ENCODE results near the gene COMMD9.

Gene COMMD9

GRCh38 chr11:36233204-36233603 is 56.0 kb downstream of the COMMD9 start:
- Histone ChIP-seq H3K4me3 (ENCODE audit: low read depth, low read length) (no peak overlapping the region), H3K4ac (ENCODE audit: low read depth, low read length) (no peak overlapping the region), H3K79me2 (ENCODE audit: control insufficient read depth, insufficient read depth, low read length, poor library complexity) (no peaks in the 10 kb centered on the region), H3K4me2 (ENCODE audit: low read length) (no peak overlapping the region), H4K8ac (ENCODE audit: low read depth, low read length) (no peak overlapping the region), H3K36me3 (ENCODE audit: control insufficient read depth in 1 of 2, insufficient read depth in 2 of 2, low read length in 2 of 2) (no peaks in the 10 kb centered on the region), H3K27ac (ENCODE audit: low read depth, low read length) (no peak overlapping the region), H4K12ac (ENCODE audit: low read depth, low read length) (no peak overlapping the region), H2BK5ac (ENCODE audit: low read depth, low read length, poor library complexity) (no peak overlapping the region), H2AK5ac (ENCODE audit: low read length) (no peak overlapping the region), H3K14ac (ENCODE audit: low read length) (no peak overlapping the region), H2BK12ac (ENCODE audit: low read length) (no peak overlapping the region), H3K9ac (ENCODE audit: low read length) (no peak overlapping the region), H3K4me1 (ENCODE audit: control insufficient read depth in 1 of 2, insufficient read depth in 2 of 2, low read length in 2 of 2) (peaks cover 9 to 16% of the 10 kb centered on the region in 2 experiments), H4K91ac (ENCODE audit: low read depth, low read length) (no peak overlapping the region), H3K23ac (ENCODE audit: low read length) (no peak overlapping the region), H3K9me3 (ENCODE audit: insufficient read depth, low read depth, low read length) (no peaks in the 10 kb centered on the region), H3K27me3 (ENCODE audit: insufficient read depth, low read length) (no peaks in the 10 kb centered on the region), H3K79me1 (ENCODE audit: low read length) (no peaks in the 10 kb centered on the region), H3K18ac (ENCODE audit: low read length) (no peak overlapping the region), H2AFZ (ENCODE audit: insufficient read depth, low read length, poor library complexity) (no peak overlapping the region), H2BK120ac (ENCODE audit: insufficient read depth, low read length, poor library complexity) (no peak overlapping the region)
- no peak for DNase-seq
- WGBS (ENCODE audit: extremely low coverage, insufficient coverage, insufficient read length) = no CpG with 5 or more reads among the region's 3 CpGs

DNA sequence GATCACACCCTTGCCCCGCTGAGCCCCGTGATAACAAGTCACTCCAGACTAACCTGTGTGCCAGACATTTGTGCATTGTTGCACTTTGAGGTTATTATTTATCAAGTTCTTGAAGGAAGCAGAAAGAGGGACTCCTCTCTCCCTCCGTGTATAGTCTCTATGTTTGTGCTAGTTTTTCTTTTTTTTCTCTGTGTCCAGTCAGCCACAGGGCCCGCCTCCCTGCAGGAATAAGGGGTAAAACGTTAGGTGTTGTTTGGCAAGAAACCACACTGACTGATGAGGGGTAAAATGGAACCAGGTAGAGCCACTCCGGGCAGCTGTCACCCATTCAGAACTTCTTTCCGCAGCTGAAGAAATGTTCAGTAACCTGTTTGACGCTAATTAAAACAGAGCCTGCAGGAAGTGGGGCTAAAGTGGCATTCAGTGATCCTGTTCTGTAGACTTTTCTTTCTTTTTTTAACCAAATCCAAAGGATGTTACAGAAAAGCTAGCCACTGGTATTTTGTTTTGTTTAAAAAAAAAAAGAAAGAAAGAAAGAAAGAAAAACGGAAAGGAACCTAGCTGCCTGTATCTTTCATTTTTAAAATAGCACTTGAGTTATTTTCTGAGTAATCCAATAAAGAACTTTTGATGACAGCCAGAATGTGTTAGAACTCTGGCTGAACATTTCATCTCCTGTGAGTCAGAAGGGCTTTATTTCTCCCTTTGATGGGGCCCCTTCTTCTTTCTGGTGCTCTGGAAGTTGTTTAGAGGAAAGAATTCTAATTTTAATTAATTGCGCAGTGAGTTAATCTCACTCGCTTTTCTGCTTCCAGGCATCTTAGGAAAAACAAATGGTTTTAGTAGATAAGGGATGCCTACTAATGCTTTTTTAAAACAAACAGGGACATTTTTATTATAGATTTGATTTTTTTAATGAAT is 58.2 kb downstream of the COMMD9 start:
- H3K4ac ChIP-seq (ENCODE audit: low read depth, low read length) = no peak overlapping the region
- no peak overlapping the region for H3K23ac ChIP-seq (ENCODE audit: low read length)
- no peak for DNase-seq
- H4K8ac ChIP-seq (ENCODE audit: low read depth, low read length) = no peak overlapping the region
- no CpG with 5 or more reads among the region's 11 CpGs for WGBS (ENCODE audit: extremely low coverage, insufficient coverage, insufficient read length)
- H2AFZ ChIP-seq (ENCODE audit: insufficient read depth, low read length, poor library complexity) = no peak overlapping the region
- no peak overlapping the region for H4K91ac ChIP-seq (ENCODE audit: low read depth, low read length)
- H3K27ac ChIP-seq (ENCODE audit: low read depth, low read length) = peak overlapping the region; percentile 3
- H3K18ac ChIP-seq (ENCODE audit: low read length) = no peak overlapping the region
- peaks cover 2% of the 10 kb centered on the region for H3K9me3 ChIP-seq (ENCODE audit: insufficient read depth, low read depth, low read length)
- H3K79me1 ChIP-seq (ENCODE audit: low read length) = no peaks in the 10 kb centered on the region
- H2BK12ac ChIP-seq (ENCODE audit: low read length) = no peak overlapping the region
- H4K12ac ChIP-seq (ENCODE audit: low read depth, low read length) = no peak overlapping the region
- no peak overlapping the region for H2BK120ac ChIP-seq (ENCODE audit: insufficient read depth, low read length, poor library complexity)
- H3K4me3 ChIP-seq (ENCODE audit: low read depth, low read length) = no peak overlapping the region
- H3K14ac ChIP-seq (ENCODE audit: low read length) = no peak overlapping the region
- no peak overlapping the region for H3K9ac ChIP-seq (ENCODE audit: low read length)
- H3K36me3 ChIP-seq (ENCODE audit: control insufficient read depth in 1 of 2, insufficient read depth in 2 of 2, low read length in 2 of 2) = peaks cover 0 to 3% of the 10 kb centered on the region in 2 experiments
- no peak overlapping the region for H3K4me2 ChIP-seq (ENCODE audit: low read length)
- H2BK5ac ChIP-seq (ENCODE audit: low read depth, low read length, poor library complexity) = peak overlapping the region; percentile 43
- H3K4me1 ChIP-seq (ENCODE audit: control insufficient read depth in 1 of 2, insufficient read depth in 2 of 2, low read length in 2 of 2) = peaks cover 9 to 16% of the 10 kb centered on the region in 2 experiments
- H2AK5ac ChIP-seq (ENCODE audit: low read length) = no peak overlapping the region
- H3K79me2 ChIP-seq (ENCODE audit: control insufficient read depth, insufficient read depth, low read length, poor library complexity) = no peaks in the 10 kb centered on the region
- no peaks in the 10 kb centered on the region for H3K27me3 ChIP-seq (ENCODE audit: insufficient read depth, low read length)

- Histone ChIP-seq H3K27ac (ENCODE audit: low read depth, low read length) (no peak overlapping the region), H2BK5ac (ENCODE audit: low read depth, low read length, poor library complexity) (no peak overlapping the region), H3K79me1 (ENCODE audit: low read length) (no peaks in the 10 kb centered on the region), H3K4ac (ENCODE audit: low read depth, low read length) (no peak overlapping the region), H3K9ac (ENCODE audit: low read length) (no peak overlapping the region), H3K9me3 (ENCODE audit: insufficient read depth, low read depth, low read length) (peaks cover 2% of the 10 kb centered on the region), H2AK5ac (ENCODE audit: low read length) (no peak overlapping the region), H2BK120ac (ENCODE audit: insufficient read depth, low read length, poor library complexity) (peak overlapping the region; percentile 2), H3K14ac (ENCODE audit: low read length) (no peak overlapping the region), H2BK12ac (ENCODE audit: low read length) (no peak overlapping the region), H3K36me3 (ENCODE audit: control insufficient read depth in 1 of 2, insufficient read depth in 2 of 2, low read length in 2 of 2) (peaks cover 0 to 3% of the 10 kb centered on the region in 2 experiments), H3K4me1 (ENCODE audit: control insufficient read depth in 1 of 2, insufficient read depth in 2 of 2, low read length in 2 of 2) (peaks cover 9 to 13% of the 10 kb centered on the region in 2 experiments), H3K23ac (ENCODE audit: low read length) (no peak overlapping the region), H3K27me3 (ENCODE audit: insufficient read depth, low read length) (no peaks in the 10 kb centered on the region), H4K91ac (ENCODE audit: low read depth, low read length) (no peak overlapping the region), H4K12ac (ENCODE audit: low read depth, low read length) (no peak overlapping the region), H3K18ac (ENCODE audit: low read length) (no peak overlapping the region), H2AFZ (ENCODE audit: insufficient read depth, low read length, poor library complexity) (no peak overlapping the region), H3K79me2 (ENCODE audit: control insufficient read depth, insufficient read depth, low read length, poor library complexity) (no peaks in the 10 kb centered on the region), H3K4me2 (ENCODE audit: low read length) (no peak overlapping the region), H4K8ac (ENCODE audit: low read depth, low read length) (no peak overlapping the region), H3K4me3 (ENCODE audit: low read depth, low read length) (no peak overlapping the region)
- DNase-seq = no peak
- WGBS (ENCODE audit: extremely low coverage, insufficient coverage, insufficient read length) = no CpG with 5 or more reads among the region's 12 CpGs
Observed at GRCh38 chr11:36229091-36229705, 60.0 kb downstream of the COMMD9 start.

DNA sequence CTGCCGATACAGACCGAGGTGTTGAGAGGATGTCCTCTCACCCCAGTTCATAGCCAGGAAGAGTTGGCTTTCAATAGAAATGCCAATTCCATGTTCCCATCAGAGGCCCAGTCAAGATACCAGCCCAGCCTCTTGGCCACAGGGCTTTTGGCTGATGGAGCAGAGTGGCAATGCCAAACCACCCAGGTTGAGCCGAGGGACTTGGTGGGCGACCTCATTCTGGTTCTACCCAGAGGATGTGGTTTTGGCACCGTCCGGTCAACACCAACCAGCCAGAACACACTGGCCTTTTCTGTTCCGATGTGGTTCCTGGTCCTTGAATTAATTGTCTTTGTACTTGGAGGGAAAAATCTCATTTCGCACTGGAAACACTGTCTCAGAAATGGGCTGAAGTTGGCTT is 60.5 kb downstream of the COMMD9 start:
- H3K36me3 ChIP-seq (ENCODE audit: control insufficient read depth in 1 of 2, insufficient read depth in 2 of 2, low read length in 2 of 2) = peaks cover 0 to 3% of the 10 kb centered on the region in 2 experiments
- H2BK120ac ChIP-seq (ENCODE audit: insufficient read depth, low read length, poor library complexity) = no peak overlapping the region
- H3K79me1 ChIP-seq (ENCODE audit: low read length) = no peaks in the 10 kb centered on the region
- no peak overlapping the region for H3K9ac ChIP-seq (ENCODE audit: low read length)
- no peak overlapping the region for H4K91ac ChIP-seq (ENCODE audit: low read depth, low read length)
- H3K14ac ChIP-seq (ENCODE audit: low read length) = no peak overlapping the region
- H2AK5ac ChIP-seq (ENCODE audit: low read length) = no peak overlapping the region
- H2AFZ ChIP-seq (ENCODE audit: insufficient read depth, low read length, poor library complexity) = no peak overlapping the region
- H3K4me1 ChIP-seq (ENCODE audit: control insufficient read depth in 1 of 2, insufficient read depth in 2 of 2, low read length in 2 of 2) = peaks cover 9 to 13% of the 10 kb centered on the region in 2 experiments
- no peak overlapping the region for H4K12ac ChIP-seq (ENCODE audit: low read depth, low read length)
- no peak overlapping the region for H3K4me2 ChIP-seq (ENCODE audit: low read length)
- no peak overlapping the region for H3K23ac ChIP-seq (ENCODE audit: low read length)
- H3K4ac ChIP-seq (ENCODE audit: low read depth, low read length) = no peak overlapping the region
- H2BK12ac ChIP-seq (ENCODE audit: low read length) = no peak overlapping the region
- H4K8ac ChIP-seq (ENCODE audit: low read depth, low read length) = no peak overlapping the region
- no peak overlapping the region for H3K4me3 ChIP-seq (ENCODE audit: low read depth, low read length)
- H3K18ac ChIP-seq (ENCODE audit: low read length) = no peak overlapping the region
- DNase-seq = no peak
- H3K79me2 ChIP-seq (ENCODE audit: control insufficient read depth, insufficient read depth, low read length, poor library complexity) = no peaks in the 10 kb centered on the region
- H3K9me3 ChIP-seq (ENCODE audit: insufficient read depth, low read depth, low read length) = peaks cover 2% of the 10 kb centered on the region
- no CpG with 5 or more reads among the region's 8 CpGs for WGBS (ENCODE audit: extremely low coverage, insufficient coverage, insufficient read length)
- no peak overlapping the region for H2BK5ac ChIP-seq (ENCODE audit: low read depth, low read length, poor library complexity)
- H3K27ac ChIP-seq (ENCODE audit: low read depth, low read length) = no peak overlapping the region
- no peaks in the 10 kb centered on the region for H3K27me3 ChIP-seq (ENCODE audit: insufficient read depth, low read length)

Measured in trophoblast cell (in vitro differentiated cells and primary cell).